Peyer's patch (tissue), 4 donors: ENCODE measurements around the gene LIME1. TPM values are rescaled to one million over a fixed set of nuclear protein-coding genes. Genes with fewer than 3 reads are reported as not detected.
A peak's percentile ranks its signal among the peaks of the same experiment; 100 is the strongest.

Source experiments
- DNase-seq, 3 donors: peaks; one replicate each; pipeline ENCODE4 v3.0.0-alpha.2; 2017 to 2019
- H3K27ac ChIP-seq, 4 donors: fragments of 200-600 bp; sonication (generic); one replicate each; pipeline ENCODE4 v1.5.1; 2016 to 2019
- H3K27me3 ChIP-seq, 2 donors: fragments of 200-600 bp; sonication (generic); one replicate each; pipeline ENCODE4 v1.5.1; 2019
- H3K36me3 ChIP-seq, 3 donors: fragments of 200-600 bp; sonication (generic); one replicate each; pipeline ENCODE4 v1.5.1; 2016 to 2019
- H3K4me1 ChIP-seq, 4 donors: fragments of 200-600 bp; sonication (generic); one replicate each; pipeline ENCODE4 v1.5.1; 2016 to 2019
- H3K4me3 ChIP-seq, 4 donors: fragments of 200-600 bp; sonication (generic); 1 replicate in 3 of 4; 2 replicates in 1 of 4; pipeline ENCODE4 v1.5.1; 2016 to 2019; ENCODE audit warnings: mild to moderate bottlenecking in 1 of 4
- H3K9me3 ChIP-seq, 4 donors: fragments of 200-600 bp; sonication (generic); one replicate each; pipeline ENCODE4 v1.5.1; 2016 to 2019; ENCODE audit warnings: mild to moderate bottlenecking in 1 of 4
- POLR2A ChIP-seq, 2 donors: fragments of 450-650 bp; IDR thresholded peaks; one replicate each; pipeline ENCODE4 v1.5.1; 2017; ENCODE audit warnings: antibody characterized with exemption in 2 of 2, mild to moderate bottlenecking in 2 of 2, moderate library complexity in 2 of 2
- total RNA-seq, 4 donors: library from RNA; depleted of rRNA; stranded (reverse); fragments of >200 nt; gene quantifications; one replicate each; pipeline ENCODE4 v1.1.0, GENCODE V29; 2016
- TF ChIP-seq, protein P1 (sequence below), 6 experiments: fragments of 450-650 bp in 4 of 6; fragments of 200-600 bp in 2 of 6; sonication (generic) in 1 of 6; IDR thresholded peaks; one replicate each; pipeline ENCODE4 v1.5.1; 2017 to 2019; ENCODE audit warnings: antibody characterized with exemption in 6 of 6, mild to moderate bottlenecking in 3 of 6, moderate library complexity in 1 of 6

LIME1 gene
- total RNA-seq, 4 donors from 2014 or later, result 32.6 to 55.3 (median 41.0) TPM

DNA sequence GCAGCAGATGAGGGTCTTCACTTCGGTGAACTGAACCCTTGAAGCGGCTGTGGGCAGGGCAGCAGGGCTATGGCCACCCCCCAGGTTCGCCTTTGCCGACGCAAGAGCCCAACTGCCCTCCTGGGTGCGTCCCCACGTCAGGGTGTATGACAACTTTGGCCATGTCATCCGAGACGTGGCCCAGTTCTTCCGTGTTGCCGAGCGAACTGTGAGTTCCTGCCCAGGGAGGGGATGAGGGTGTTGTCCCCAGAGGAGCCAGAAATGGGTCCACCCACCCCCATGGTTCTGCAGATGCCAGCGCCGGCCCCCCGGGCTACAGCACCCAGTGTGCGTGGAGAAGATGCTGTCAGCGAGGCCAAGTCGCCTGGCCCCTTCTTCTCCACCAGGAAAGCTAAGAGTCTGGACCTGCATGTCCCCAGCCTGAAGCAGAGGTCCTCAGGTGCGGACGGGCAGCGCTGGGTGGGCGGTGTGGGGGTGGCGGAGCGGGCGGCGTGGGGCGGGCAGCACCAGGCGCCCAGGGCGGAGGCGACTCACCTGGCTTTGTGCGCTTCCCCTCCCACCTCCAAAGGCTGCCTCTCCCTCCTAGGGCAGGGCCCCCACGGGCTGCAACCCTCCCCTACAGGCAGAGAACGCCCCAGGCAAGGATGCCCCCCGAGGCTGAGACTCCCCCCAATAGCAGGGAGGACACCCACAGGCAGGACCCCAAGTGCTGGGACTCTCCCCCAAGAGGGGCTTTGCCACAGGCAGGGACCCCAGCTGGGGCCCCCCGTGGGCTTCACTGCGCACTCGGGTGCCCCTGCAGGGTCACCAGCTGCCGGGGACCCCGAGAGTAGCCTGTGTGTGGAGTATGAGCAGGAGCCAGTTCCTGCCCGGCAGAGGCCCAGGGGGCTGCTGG is 46.2 kb upstream of the LIME1 start:
- Histone ChIP-seq H3K27ac (no peak overlapping the region), H3K9me3 (no peaks in the 10 kb centered on the region), H3K36me3 (peaks cover 0 to 12% (median 0%) of the 10 kb centered on the region in 3 donors), H3K4me1 (peaks cover 0 to 60% (median 6%) of the 10 kb centered on the region in 4 donors), H3K4me3 (no peak overlapping the region), H3K27me3 (no peaks in the 10 kb centered on the region)
- TF ChIP-seq, protein P1, sequence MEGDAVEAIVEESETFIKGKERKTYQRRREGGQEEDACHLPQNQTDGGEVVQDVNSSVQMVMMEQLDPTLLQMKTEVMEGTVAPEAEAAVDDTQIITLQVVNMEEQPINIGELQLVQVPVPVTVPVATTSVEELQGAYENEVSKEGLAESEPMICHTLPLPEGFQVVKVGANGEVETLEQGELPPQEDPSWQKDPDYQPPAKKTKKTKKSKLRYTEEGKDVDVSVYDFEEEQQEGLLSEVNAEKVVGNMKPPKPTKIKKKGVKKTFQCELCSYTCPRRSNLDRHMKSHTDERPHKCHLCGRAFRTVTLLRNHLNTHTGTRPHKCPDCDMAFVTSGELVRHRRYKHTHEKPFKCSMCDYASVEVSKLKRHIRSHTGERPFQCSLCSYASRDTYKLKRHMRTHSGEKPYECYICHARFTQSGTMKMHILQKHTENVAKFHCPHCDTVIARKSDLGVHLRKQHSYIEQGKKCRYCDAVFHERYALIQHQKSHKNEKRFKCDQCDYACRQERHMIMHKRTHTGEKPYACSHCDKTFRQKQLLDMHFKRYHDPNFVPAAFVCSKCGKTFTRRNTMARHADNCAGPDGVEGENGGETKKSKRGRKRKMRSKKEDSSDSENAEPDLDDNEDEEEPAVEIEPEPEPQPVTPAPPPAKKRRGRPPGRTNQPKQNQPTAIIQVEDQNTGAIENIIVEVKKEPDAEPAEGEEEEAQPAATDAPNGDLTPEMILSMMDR (IDR thresholded peaks at IDR 0.05), result no peak
- no peak for TF ChIP-seq POLR2A (IDR thresholded peaks at IDR 0.05)
- no peak for DNase-seq

DNA sequence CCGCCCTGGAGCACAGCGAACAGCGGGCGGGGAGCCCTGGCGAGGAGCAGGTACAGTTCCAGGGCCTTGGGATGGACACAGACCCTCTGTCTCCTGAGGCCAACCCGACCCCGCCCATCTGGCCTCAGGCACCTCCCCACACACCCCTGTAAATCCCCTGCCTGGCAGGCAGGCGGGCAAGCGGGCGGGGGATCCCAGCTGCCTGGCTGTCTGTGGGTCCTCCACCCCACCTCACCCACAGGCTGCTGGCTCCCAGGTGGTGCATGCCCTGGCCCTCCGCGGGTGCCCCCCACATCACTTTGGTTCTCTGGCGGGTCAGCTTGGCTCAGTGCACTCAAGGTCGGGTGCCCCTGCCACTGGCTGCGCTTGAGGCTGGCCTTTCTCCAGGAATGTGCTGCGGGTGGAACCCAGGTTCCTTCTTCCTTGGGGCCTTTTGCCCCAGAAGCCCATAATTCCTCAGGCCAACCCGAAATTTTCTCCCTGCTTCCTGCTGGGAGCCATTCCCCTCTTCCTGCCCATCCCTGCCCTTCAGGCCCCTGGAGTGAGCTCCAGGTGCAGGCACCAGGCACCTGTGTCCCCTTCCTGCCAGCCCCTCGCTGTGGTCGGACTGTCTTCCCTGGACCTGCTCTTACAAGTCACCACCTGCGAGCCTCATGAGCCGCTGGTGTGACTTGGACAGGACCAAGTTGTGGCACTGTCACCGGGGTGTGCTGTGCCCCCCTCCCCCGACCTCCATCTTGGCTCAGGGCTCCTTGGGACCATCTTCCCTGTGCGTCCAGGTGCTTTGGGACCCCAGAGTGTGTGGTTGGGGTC is 45.4 kb upstream of the LIME1 start:
- peak in 1 of 3 donors; percentile 50 for DNase-seq
- Histone ChIP-seq H3K9me3 (no peaks in the 10 kb centered on the region), H3K27me3 (no peaks in the 10 kb centered on the region), H3K4me1 (peaks cover under 1 to 54% (median 7%) of the 10 kb centered on the region in 4 donors), H3K36me3 (peaks cover 0 to 12% (median 0%) of the 10 kb centered on the region in 3 donors), H3K27ac (no peak overlapping the region), H3K4me3 (no peak overlapping the region)
- TF ChIP-seq, protein P1 (IDR thresholded peaks at IDR 0.05), result no peak
- TF ChIP-seq POLR2A (IDR thresholded peaks at IDR 0.05), result no peak

DNA sequence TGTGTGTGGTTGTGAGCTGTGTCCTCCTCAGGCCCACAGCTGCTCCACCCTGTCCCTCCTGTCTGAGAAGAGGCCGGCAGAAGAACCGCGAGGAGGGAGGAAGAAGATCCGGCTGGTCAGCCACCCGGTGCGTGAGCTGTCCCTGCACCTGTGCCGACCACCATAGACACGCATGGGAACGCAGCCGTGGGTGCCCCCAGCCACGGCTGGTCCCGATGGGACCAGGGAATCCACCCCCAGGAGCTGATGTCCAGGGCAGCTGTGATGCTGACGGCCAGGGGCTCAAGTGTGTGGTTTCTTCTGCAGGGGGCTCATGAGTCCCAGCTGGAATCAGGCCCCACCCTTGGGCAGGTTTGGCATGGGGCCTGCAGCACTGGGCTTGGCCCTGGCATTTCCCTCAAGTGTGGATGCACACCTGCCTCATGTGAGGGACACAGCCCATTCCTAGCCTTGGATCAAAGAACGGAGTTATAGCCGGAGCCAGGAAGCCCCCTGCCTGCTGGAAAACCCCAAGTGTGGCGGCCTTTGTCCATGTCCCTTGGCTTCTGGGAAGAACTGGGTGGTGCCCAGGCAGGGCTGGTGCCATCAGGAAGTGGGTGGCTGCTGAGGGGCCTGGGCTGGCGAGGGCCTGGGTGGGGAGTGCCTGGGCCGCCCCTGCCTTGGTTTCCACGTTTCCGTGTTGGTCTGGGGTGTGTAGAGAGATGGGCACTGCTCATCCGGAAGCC is 44.6 kb upstream of the LIME1 start:
- Histone ChIP-seq H3K9me3 (no peaks in the 10 kb centered on the region), H3K4me1 (peaks cover 8 to 54% (median 13%) of the 10 kb centered on the region in 4 donors), H3K27me3 (no peaks in the 10 kb centered on the region), H3K27ac (no peak overlapping the region), H3K4me3 (no peak overlapping the region), H3K36me3 (peaks cover 0 to 12% (median 0%) of the 10 kb centered on the region in 3 donors)
- TF ChIP-seq POLR2A (IDR thresholded peaks at IDR 0.05), result no peak
- TF ChIP-seq, protein P1 (IDR thresholded peaks at IDR 0.05), result no peak
- DNase-seq, result peak in 1 of 3 donors; percentile 57

DNA sequence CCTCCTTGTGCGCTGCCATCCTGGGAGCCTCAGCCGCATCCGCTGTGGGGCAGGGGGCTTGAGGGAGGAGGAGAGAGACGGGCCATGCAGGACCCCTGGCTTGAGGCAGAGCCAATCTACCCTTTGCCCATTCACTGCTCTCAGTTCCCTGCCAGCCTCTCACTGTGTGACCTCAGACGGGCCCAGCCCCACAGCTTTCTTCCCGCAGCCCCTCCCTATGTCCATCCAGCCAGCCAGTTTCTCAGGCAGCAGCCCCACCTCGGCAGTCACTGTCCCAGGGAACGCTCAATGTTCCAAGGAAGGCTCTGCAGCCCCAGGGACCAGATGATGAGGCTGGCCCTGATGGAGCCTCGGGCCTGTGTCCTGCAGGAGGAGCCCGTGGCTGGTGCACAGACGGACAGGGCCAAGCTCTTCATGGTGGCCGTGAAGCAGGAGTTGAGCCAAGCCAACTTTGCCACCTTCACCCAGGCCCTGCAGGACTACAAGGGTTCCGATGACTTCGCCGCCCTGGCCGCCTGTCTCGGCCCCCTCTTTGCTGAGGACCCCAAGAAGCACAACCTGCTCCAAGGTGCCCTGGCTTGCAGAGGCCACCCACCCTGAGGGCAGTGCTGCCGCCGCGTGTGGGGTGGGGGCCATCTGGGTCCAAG is 43.9 kb upstream of the LIME1 start:
- H3K4me3 ChIP-seq, result no peak overlapping the region
- DNase-seq, result peak in 2 of 3 donors; percentile 48 to 55
- H3K9me3 ChIP-seq, result no peaks in the 10 kb centered on the region
- peaks cover 9 to 54% (median 15%) of the 10 kb centered on the region in 4 donors for H3K4me1 ChIP-seq
- TF ChIP-seq, protein P1 (IDR thresholded peaks at IDR 0.05), result peak in 1 of 6 experiments; percentile 12
- TF ChIP-seq POLR2A (IDR thresholded peaks at IDR 0.05), result no peak
- H3K27me3 ChIP-seq, result no peaks in the 10 kb centered on the region
- no peak overlapping the region for H3K27ac ChIP-seq
- H3K36me3 ChIP-seq, result peaks cover 0 to 12% (median 0%) of the 10 kb centered on the region in 3 donors
